Type B pancreatic cell (in vitro differentiated cells): ENCODE data around the gene POM121L2. TPM values are rescaled to one million over a fixed set of nuclear protein-coding genes. Genes with fewer than 3 reads are reported as not detected.

Experiments used
- DNase-seq: peaks from one replicate; pipeline ENCODE4 v3.0.0; 2021; ENCODE audit warnings: mixed read lengths; ENCODE audit not compliant: unreplicated experiment; ENCODE audit errors: extremely low spot score
- H3K27ac Mint-ChIP-seq: 2 replicates; pipeline ENCODE4 v1.8.0; 2021; ENCODE audit warnings: mild to moderate bottlenecking, mixed read lengths
- H3K27me3 Mint-ChIP-seq: 2 replicates; pipeline ENCODE4 v1.8.0; 2021; ENCODE audit warnings: mixed read lengths
- H3K36me3 Mint-ChIP-seq: 2 replicates; pipeline ENCODE4 v1.8.0; 2021; ENCODE audit warnings: mixed read lengths
- H3K4me1 Mint-ChIP-seq: one replicate; pipeline ENCODE4 v1.8.0; 2021; ENCODE audit warnings: mixed read lengths; ENCODE audit not compliant: unreplicated experiment
- H3K4me3 Mint-ChIP-seq: 2 replicates; pipeline ENCODE4 v1.8.0; 2021; ENCODE audit warnings: mild to moderate bottlenecking, mixed read lengths
- H3K9me3 Mint-ChIP-seq: 2 replicates; pipeline ENCODE4 v1.8.0; 2021; ENCODE audit warnings: mixed read lengths
- CTCF ChIP-seq: fragments of 200-600 bp; sonication (generic); conservative IDR thresholded peaks from 2 replicates; pipeline ENCODE4 v1.5.0; 2021; ENCODE audit warnings: antibody characterized with exemption, mild to moderate bottlenecking
- total RNA-seq: library from RNA; stranded (reverse); gene quantifications from 2 replicates; pipeline ENCODE4 v1.2.1, GENCODE V29; 2021; ENCODE audit warnings: low replicate concordance

The POM121L2 gene
- total RNA-seq, 1 donor from 2014 or later: 0.10 TPM

- peaks cover 5% of the 10 kb centered on the region for H3K36me3 Mint-ChIP-seq
- TF ChIP-seq CTCF: no peak
- H3K27ac Mint-ChIP-seq: no peak overlapping the region
- no peaks in the 10 kb centered on the region for H3K9me3 Mint-ChIP-seq
- no peak overlapping the region for H3K4me3 Mint-ChIP-seq
- DNase-seq: no peak
- peaks cover 19% of the 10 kb centered on the region for H3K4me1 Mint-ChIP-seq
- peaks cover 89% of the 10 kb centered on the region for H3K27me3 Mint-ChIP-seq
Observed at GRCh38 chr6:27286141-27286540, 25.9 kb downstream of the POM121L2 start.

GRCh38 chr6:27283279-27283678 is 28.8 kb downstream of the POM121L2 start:
- peaks cover 79% of the 10 kb centered on the region for H3K27me3 Mint-ChIP-seq
- peaks cover 22% of the 10 kb centered on the region for H3K4me1 Mint-ChIP-seq
- H3K36me3 Mint-ChIP-seq: no peaks in the 10 kb centered on the region
- DNase-seq: no peak
- no peak overlapping the region for H3K27ac Mint-ChIP-seq
- H3K4me3 Mint-ChIP-seq: no peak overlapping the region
- no peaks in the 10 kb centered on the region for H3K9me3 Mint-ChIP-seq
- TF ChIP-seq CTCF: no peak

GRCh38 chr6:27281569-27281968 is 30.5 kb downstream of the POM121L2 start:
- no peak for TF ChIP-seq CTCF
- no peaks in the 10 kb centered on the region for H3K36me3 Mint-ChIP-seq
- H3K9me3 Mint-ChIP-seq: no peaks in the 10 kb centered on the region
- H3K4me3 Mint-ChIP-seq: peak overlapping the region; percentile 97
- H3K27ac Mint-ChIP-seq: no peak overlapping the region
- H3K27me3 Mint-ChIP-seq: peaks cover 70% of the 10 kb centered on the region
- H3K4me1 Mint-ChIP-seq: peaks cover 14% of the 10 kb centered on the region
- DNase-seq: no peak

- peak overlapping the region; percentile 97 for H3K4me3 Mint-ChIP-seq
- peaks cover 69% of the 10 kb centered on the region for H3K27me3 Mint-ChIP-seq
- no peak for DNase-seq
- peak overlapping the region; percentile 91 for H3K27ac Mint-ChIP-seq
- H3K36me3 Mint-ChIP-seq: no peaks in the 10 kb centered on the region
- H3K4me1 Mint-ChIP-seq: peaks cover 14% of the 10 kb centered on the region
- H3K9me3 Mint-ChIP-seq: no peaks in the 10 kb centered on the region
- no peak for TF ChIP-seq CTCF
Observed at GRCh38 chr6:27281105-27281539, 31.0 kb downstream of the POM121L2 start.

- no peaks in the 10 kb centered on the region for H3K36me3 Mint-ChIP-seq
- H3K9me3 Mint-ChIP-seq: no peaks in the 10 kb centered on the region
- no peak for DNase-seq
- H3K4me1 Mint-ChIP-seq: peaks cover 14% of the 10 kb centered on the region
- no peak for TF ChIP-seq CTCF
- peak overlapping the region; percentile 91 for H3K27ac Mint-ChIP-seq
- peak overlapping the region; percentile 97 for H3K4me3 Mint-ChIP-seq
- H3K27me3 Mint-ChIP-seq: peaks cover 69% of the 10 kb centered on the region
Observed at GRCh38 chr6:27280540-27281000, 31.5 kb downstream of the POM121L2 start.

GRCh38 chr6:27280064-27280539 is 32.0 kb downstream of the POM121L2 start:
- Mint-ChIP-seq H3K4me3 (peak overlapping the region; percentile 97), H3K27ac (peak overlapping the region; percentile 91), H3K36me3 (no peaks in the 10 kb centered on the region), H3K9me3 (no peaks in the 10 kb centered on the region), H3K4me1 (peaks cover 14% of the 10 kb centered on the region), H3K27me3 (peaks cover 69% of the 10 kb centered on the region)
- TF ChIP-seq CTCF: no peak
- DNase-seq: no peak
